ENCODE measurements around the gene SEC14L1. TPM values are rescaled to one million over a fixed set of nuclear protein-coding genes. Genes with fewer than 3 reads are reported as not detected.

The SEC14L1 gene
- total and polyA plus RNA-seq, 2 of the 8 experiments (the other 6 are each of a cell fraction or from before 2014, with no cell fraction given) = 27.2 to 74.4 TPM

DNA sequence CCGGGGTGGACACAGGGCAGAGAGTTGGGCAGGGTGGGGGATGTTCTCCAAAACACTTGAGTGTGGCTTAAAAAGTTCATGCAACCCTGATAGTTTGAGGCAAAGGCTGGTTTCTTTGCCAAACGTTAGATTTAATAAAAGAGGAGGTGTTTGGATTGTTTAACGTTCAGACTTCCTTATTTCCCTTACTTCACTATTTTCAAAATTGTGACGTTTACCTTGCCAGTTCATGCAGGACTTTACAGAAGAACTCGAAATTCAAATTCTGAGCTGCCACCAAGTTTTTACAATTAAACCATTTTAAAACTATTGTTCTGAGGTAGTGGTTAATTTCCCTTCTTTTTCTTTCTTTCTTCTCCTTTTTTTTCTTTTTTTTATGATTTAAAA, 5.5 kb downstream of the SEC14L1 start:
- WGBS, 2 experiments (ENCODE audit: extremely low coverage in 1 of 2, insufficient coverage in 1 of 2, insufficient read length in 1 of 2, insufficient replicate concordance in 2 of 2, low coverage in 1 of 2, low lambda C conversion rate in 2 of 2, missing lambda C conversion rate in 1 of 2) = 88% methylated on average over 5 of the region's 5 CpGs; no CpG with 5 or more reads in 1 of the 2 experiments
- Histone ChIP-seq H4K20me1 (replicated peaks in 1 of 2; ENCODE audit: control insufficient read depth in 1 of 2, insufficient read depth in 2 of 2, low read length in 2 of 2) (peaks cover 0 to 12% of the 10 kb centered on the region in 2 experiments), H3K9ac (replicated peaks in 1 of 4; ENCODE audit: extremely low read depth in 1 of 4, low read depth in 3 of 4, low read length in 3 of 4) (no peak overlapping the region)

More for the DNA sequence above, 5.5 kb downstream of the SEC14L1 start:
- Histone ChIP-seq H3K56ac (replicated peaks; ENCODE audit: insufficient read length, low read depth, low read length) (no peak overlapping the region), H2BK15ac (ENCODE audit: low read length) (no peak overlapping the region), H3K4me2 (ENCODE audit: insufficient read depth in 1 of 2, low read depth in 2 of 2, low read length in 2 of 2) (no peak overlapping the region), H2BK120ac (replicated peaks; ENCODE audit: low read depth, low read length) (no peak overlapping the region), H2BK5ac (ENCODE audit: low read depth, low read length) (0 out of 2 replicates have a peak overlapping the region, but pooled peaks have one; percentile 18), H3K23ac (ENCODE audit: insufficient read length) (no peak overlapping the region), H3K27me3 (replicated peaks in 1 of 4; ENCODE audit: control insufficient read depth in 3 of 4, extremely low read depth in 1 of 4, insufficient read depth in 3 of 4, low read length in 3 of 4) (no peaks in the 10 kb centered on the region), H3K4me1 (replicated peaks in 1 of 4; ENCODE audit: control insufficient read depth in 3 of 4, insufficient read depth in 4 of 4, low read length in 3 of 4) (peaks cover 6 to 19% (median 11%) of the 10 kb centered on the region in 4 experiments), H3K18ac (ENCODE audit: extremely low read depth, low read length) (no peak overlapping the region), H4K8ac (ENCODE audit: extremely low read depth, insufficient read depth, low read length) (no peak overlapping the region), H3K14ac (ENCODE audit: insufficient read length) (no peak overlapping the region), H3K36me3 (ENCODE audit: control insufficient read depth in 2 of 4, insufficient read depth in 4 of 4, low read length in 3 of 4) (peaks cover 2 to 26% (median 4%) of the 10 kb centered on the region in 4 experiments; a peak in 6 of 8 replicates), H3K4me3 (ENCODE audit: extremely low read depth in 1 of 4, insufficient read depth in 2 of 4, low read depth in 3 of 4, low read length in 4 of 4) (no peak overlapping the region), H3K4ac (replicated peaks; ENCODE audit: insufficient read length, low read depth, low read length) (no peak overlapping the region), H3K27ac (ENCODE audit: low read depth, low read length) (no peak overlapping the region), H3K23me2 (ENCODE audit: low read depth, low read length) (no peaks in the 10 kb centered on the region; the same call in 1 of the 2 replicates), H3K79me2 (ENCODE audit: control insufficient read depth in 1 of 2, insufficient read depth in 2 of 2, low read length in 2 of 2) (peaks cover 0 to 30% of the 10 kb centered on the region in 2 experiments; a peak in 1 of 4 replicates), H3K79me1 (ENCODE audit: low read depth, low read length) (peaks cover 4% of the 10 kb centered on the region), H2BK12ac (ENCODE audit: low read depth, low read length) (no peak overlapping the region), H3K9me3 (ENCODE audit: insufficient read depth in 2 of 2, low read depth in 1 of 2, low read length in 1 of 2) (no peaks in the 10 kb centered on the region), H2AK5ac (ENCODE audit: low read depth, low read length) (no peak overlapping the region), H2AFZ (ENCODE audit: low read length) (no peak overlapping the region), H4K5ac (ENCODE audit: insufficient read length, low read depth, low read length) (no peak overlapping the region), H2BK20ac (ENCODE audit: low read length) (no peak overlapping the region), H4K91ac (replicated peaks; ENCODE audit: insufficient read length, low read length) (no peak overlapping the region)
- TF ChIP-seq CBX5 (IDR thresholded peaks at IDR 0.05; ENCODE audit: low read depth, low read length) (no peak), NANOG (IDR thresholded peaks at IDR 0.05; ENCODE audit: insufficient read depth, low read depth, low read length, poor library complexity, severe bottlenecking) (no peak), MAFK (IDR thresholded peaks at IDR 0.05; ENCODE audit: low read depth, low read length) (no peak), YY1 (IDR thresholded peaks at IDR 0.05; ENCODE audit: low read depth, low read length) (no peak), SIRT6 (IDR thresholded peaks at IDR 0.05; ENCODE audit: low read length) (no peak), MAX (IDR thresholded peaks at IDR 0.05) (no peak), BCL11A (IDR thresholded peaks at IDR 0.05; ENCODE audit: low read depth in 2 of 2, low read length in 2 of 2) (no peak)
- no peak for FAIRE-seq
- POLR2A ChIA-PET (ENCODE audit: partially characterized antibody) = interaction anchor here (1.4 kb wide), 1 partner anchor 21 kb away, joined by 4 read pairs; no protein-coding TSS in a partner anchor
- CTCF ChIA-PET (ENCODE audit: partially characterized antibody) = interaction anchor here (1.1 to 3.0 kb wide), 10 partner anchors 13 to 134 kb away, joined by 3 to 15 read pairs (median 4); no protein-coding TSS in a partner anchor
- DNase-seq (ENCODE audit: low read depth in 1 of 2, low spot score in 2 of 2) = no peak
